AG04450 (cell line): ENCODE data around the gene ZNF687. TPM values are rescaled to one million over a fixed set of nuclear protein-coding genes. Genes with fewer than 3 reads are reported as not detected.

Experiments used
- CTCF ChIA-PET: fragments of 300-600, 350-600 bp; formaldehyde crosslinking; extraction: SDS; loops from one replicate; lab custom pipeline; 2022; ENCODE audit warnings: antibody characterized with exemption, inconsistent platforms; lab: Charles Lee
- POLR2A ChIA-PET: fragments of 350-600 bp; formaldehyde crosslinking; extraction: SDS; loops from one replicate; lab custom pipeline; 2021; ENCODE audit warnings: antibody characterized with exemption, inconsistent platforms; lab: Yijun Ruan, JAX
- DNase-seq: peaks from one replicate; pipeline ENCODE4 v3.0.0-alpha.2; 2011; ENCODE audit warnings: low read depth, low spot score
- H3K27ac ChIP-seq: one replicate; pipeline ENCODE4 v1.5.1; 2012; ENCODE audit warnings: low read depth, low read length, control low read depth
- H3K27me3 ChIP-seq: one replicate; pipeline ENCODE4 v1.6.0; 2012; ENCODE audit warnings: low read length; ENCODE audit not compliant: control insufficient read depth, insufficient read depth
- H3K4me3 ChIP-seq: 2 replicates; pipeline ENCODE4 v1.5.1; 2011; ENCODE audit warnings: mild to moderate bottlenecking, low read depth, low read length, control low read depth
- H3K9me3 ChIP-seq: 2 replicates; pipeline ENCODE4 v1.5.1; 2012; ENCODE audit warnings: low read length; ENCODE audit not compliant: control insufficient read depth, insufficient read depth
- polyA plus RNA-seq: library from polyadenylated mRNA; depleted of rRNA; stranded (reverse); fragments of >200 nt; gene quantifications from 2 replicates; pipeline ENCODE4 v1.2.3, GENCODE V29; 2011
- TF ChIP-seq, protein P1 (sequence below): IDR thresholded peaks from 2 replicates; pipeline ENCODE4 v1.5.1; 2011; ENCODE audit warnings: low read depth, low read length, control low read depth, inconsistent platforms

The ZNF687 gene
- polyA plus RNA-seq, 1 experiment = 10.5 TPM

DNA sequence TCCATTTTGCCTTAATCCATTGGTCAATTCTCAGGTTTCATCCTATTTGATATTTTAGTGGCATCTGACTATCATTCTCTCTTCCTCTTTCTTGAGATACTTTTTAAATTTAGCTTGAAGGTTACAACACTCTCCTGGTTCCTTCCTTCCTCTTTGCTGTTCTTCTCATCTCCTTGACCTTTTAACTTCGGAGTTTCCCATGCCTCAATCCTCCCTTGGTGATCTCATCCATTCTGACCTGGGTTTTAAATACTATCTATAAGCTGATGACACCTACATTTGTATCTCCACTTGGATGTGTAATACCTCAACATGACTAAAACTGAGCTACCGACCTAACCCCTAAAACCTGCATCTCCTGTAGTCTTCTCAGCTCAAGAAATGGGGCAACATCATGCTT lies 4.8 kb upstream of the ZNF687 start:
- DNase-seq = no peak
- ChIA-PET POLR2A (interaction anchor here (0.5 kb wide), 1 partner anchor 27 kb away, joined by 3 read pairs; no protein-coding TSS in a partner anchor), CTCF (interaction anchor here (0.7 kb wide), 1 partner anchor 177 kb away, joined by 3 read pairs; no protein-coding TSS in a partner anchor)

DNA sequence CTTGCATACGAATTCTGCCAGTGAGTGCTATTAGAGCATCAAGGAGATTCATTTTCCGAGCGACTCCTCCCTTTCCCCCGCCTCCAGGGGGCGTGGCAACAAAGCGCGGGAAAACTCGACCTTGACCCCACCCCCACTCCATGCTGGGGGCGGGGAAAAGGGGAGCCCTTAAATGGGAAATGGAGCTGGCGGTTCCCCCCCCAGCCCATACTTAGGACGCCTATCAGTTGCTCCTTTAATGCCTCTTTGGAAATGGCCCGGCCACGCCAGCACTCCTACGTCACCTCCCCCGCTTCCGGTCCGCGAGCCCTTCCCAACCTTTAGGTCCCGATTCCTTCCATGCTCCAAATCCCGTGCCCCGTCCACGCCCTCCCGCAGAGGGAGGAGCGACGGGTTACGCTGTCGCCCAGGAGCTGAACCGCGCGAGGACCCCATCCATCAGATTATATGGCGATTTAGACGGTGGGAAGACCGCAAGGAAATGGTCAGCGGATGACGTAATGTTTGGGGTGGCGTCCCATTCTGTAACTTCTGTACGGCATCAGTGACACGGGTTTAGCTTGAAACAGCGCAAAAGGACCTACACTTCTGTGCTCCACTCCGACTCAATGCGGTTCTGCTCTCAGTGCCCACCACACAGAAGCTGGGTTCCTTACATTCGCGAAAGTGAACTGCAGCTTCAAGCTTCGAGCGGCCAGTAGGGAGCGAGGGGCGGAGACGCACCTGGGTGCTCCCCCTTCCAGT lies 702 bp upstream of the ZNF687 start:
- Histone ChIP-seq H3K27me3 (peaks cover 3% of the 10 kb centered on the region), H3K9me3 (peaks cover 4% of the 10 kb centered on the region; the same call in 1 of the 2 replicates), H3K4me3 (peak overlapping the region; percentile 98), H3K27ac (peak overlapping the region; percentile 100)
- POLR2A ChIA-PET = interaction anchor here (0.5 to 1.6 kb wide), 17 partner anchors 12 to 1394 kb away, joined by 3 to 10 read pairs (median 3); partner anchors contain the start of genes PSMD4, SELENBP1 and VPS72
- CTCF ChIA-PET = interaction anchor here (0.5 to 1.4 kb wide), 6 partner anchors 11 to 92 kb away, joined by 3 to 7 read pairs (median 5); partner anchors contain the start of genes PSMD4, RFX5 and VPS72
- TF ChIP-seq, protein P1, sequence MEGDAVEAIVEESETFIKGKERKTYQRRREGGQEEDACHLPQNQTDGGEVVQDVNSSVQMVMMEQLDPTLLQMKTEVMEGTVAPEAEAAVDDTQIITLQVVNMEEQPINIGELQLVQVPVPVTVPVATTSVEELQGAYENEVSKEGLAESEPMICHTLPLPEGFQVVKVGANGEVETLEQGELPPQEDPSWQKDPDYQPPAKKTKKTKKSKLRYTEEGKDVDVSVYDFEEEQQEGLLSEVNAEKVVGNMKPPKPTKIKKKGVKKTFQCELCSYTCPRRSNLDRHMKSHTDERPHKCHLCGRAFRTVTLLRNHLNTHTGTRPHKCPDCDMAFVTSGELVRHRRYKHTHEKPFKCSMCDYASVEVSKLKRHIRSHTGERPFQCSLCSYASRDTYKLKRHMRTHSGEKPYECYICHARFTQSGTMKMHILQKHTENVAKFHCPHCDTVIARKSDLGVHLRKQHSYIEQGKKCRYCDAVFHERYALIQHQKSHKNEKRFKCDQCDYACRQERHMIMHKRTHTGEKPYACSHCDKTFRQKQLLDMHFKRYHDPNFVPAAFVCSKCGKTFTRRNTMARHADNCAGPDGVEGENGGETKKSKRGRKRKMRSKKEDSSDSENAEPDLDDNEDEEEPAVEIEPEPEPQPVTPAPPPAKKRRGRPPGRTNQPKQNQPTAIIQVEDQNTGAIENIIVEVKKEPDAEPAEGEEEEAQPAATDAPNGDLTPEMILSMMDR = no peak; the same call in 1 of the 2 replicates
- peak; percentile 93 for DNase-seq

More for the DNA sequence above, 4.8 kb upstream of the ZNF687 start:
- Histone ChIP-seq H3K9me3 (no peaks in the 10 kb centered on the region; the same call in 1 of the 2 replicates), H3K27ac (no peak overlapping the region), H3K27me3 (peaks cover 3% of the 10 kb centered on the region), H3K4me3 (no peak overlapping the region)
- TF ChIP-seq, protein P1 = no peak

DNA sequence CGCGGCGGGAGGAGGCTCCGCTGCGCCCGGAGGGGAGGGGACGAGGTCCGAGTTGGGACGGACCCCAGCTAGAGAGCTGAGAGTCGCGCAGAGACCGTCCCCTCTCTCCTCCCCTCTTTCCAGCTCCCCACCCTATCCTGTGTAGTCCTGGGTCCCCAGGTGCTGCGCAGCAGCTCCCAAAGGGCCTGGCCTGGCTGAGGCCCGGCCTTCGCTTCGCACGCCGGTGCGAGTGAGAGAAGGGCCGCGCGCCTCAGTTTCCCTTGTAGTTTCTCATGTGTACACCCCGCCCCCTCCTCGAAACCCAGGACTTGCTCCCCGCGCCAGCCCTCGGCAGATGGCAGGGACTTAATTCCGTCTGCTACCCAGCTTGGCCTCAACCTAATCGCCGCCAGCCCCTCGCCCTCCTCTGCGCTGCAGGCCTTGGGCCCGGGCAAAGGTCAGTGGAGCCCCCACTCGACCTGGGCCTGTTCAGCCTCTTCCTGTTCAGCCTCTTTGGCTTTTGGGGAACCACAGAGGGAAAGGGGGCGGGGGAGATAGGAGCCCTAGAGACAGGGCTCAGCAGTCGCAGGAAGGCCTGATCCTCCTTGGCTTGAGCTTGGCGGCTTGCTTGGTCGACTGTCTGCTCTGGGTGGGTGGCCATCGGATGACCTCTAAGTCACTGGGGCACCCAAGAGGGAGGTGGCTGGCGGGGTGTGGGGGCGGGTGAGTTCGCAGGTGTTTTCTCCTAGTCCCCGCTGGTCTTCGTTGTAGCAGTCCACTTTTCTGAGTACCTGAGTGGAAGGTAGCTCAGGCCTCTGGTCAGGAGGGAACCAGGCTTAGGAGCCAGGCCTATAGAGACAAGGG lies 1.0 kb downstream of the ZNF687 start:
- DNase-seq = no peak
- POLR2A ChIA-PET = interaction anchor here (0.5 to 0.9 kb wide), 2 partner anchors 9 to 44 kb away, joined by 3 read pairs; no protein-coding TSS in a partner anchor
- CTCF ChIA-PET = interaction anchor here (1.0 to 1.9 kb wide), 2 partner anchors 18 to 58 kb away, joined by 4 to 9 read pairs; no protein-coding TSS in a partner anchor
- TF ChIP-seq, protein P1 = no peak
- H3K27ac ChIP-seq = peak overlapping the region; percentile 100
- H3K27me3 ChIP-seq = no peaks in the 10 kb centered on the region
- peak overlapping the region; percentile 79 for H3K4me3 ChIP-seq
- peaks cover 4% of the 10 kb centered on the region; the same call in 1 of the 2 replicates for H3K9me3 ChIP-seq

DNA sequence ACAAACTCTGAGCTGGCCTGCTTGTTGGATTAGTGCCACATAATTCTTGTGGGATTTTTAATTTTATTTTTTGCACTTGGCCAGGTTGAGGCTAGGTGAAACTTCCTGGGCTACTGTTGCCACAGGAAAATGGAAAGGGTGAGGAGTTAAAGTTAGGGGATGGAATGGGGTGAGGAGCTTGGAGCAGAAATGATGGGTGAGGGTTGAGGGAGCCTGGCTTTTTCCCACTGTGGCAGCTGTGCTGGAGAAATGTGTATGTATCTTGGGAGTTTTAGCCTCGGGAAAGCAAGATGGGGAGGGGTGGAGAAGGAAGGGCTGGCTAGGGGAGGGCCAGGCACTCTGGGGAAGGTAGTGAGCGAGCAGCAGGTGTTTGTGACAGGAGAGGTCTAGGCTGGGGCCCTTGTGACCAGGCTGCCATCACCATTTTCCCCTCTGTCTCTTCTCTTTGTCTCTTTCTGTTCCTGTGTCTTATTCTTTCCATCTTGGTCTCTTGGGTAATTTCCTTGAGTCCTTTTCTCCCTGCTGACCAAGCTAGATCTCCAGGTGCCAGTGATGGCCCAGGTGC lies 2.0 kb downstream of the ZNF687 start:
- POLR2A ChIA-PET = interaction anchor here (0.9 kb wide), 1 partner anchor 8 kb away, joined by 3 read pairs; no protein-coding TSS in a partner anchor
- DNase-seq = no peak
- Histone ChIP-seq H3K9me3 (peaks cover 4% of the 10 kb centered on the region; the same call in 1 of the 2 replicates), H3K27me3 (no peaks in the 10 kb centered on the region), H3K4me3 (peak overlapping the region; percentile 79; the same call in 1 of the 2 replicates), H3K27ac (no peak overlapping the region)
- CTCF ChIA-PET = interaction anchor here (1.9 to 2.9 kb wide), 2 partner anchors 16 to 57 kb away, joined by 9 to 12 read pairs; no protein-coding TSS in a partner anchor
- TF ChIP-seq, protein P1 = no peak
